OCI-LY3 (cell line): ENCODE data around the gene CRB2.

ENCODE experiments used
- H2AFZ ChIP-seq: fragments of 200-600, 300-600 bp; shearing (Covaris generic); 2 replicates; pipeline ENCODE4 v1.6.0; 2014; ENCODE audit warnings: antibody characterized with exemption, low read depth, low read length
- H3K27ac ChIP-seq: fragments of 200-600, 300-600 bp; sonication (generic); 2 replicates; pipeline ENCODE4 v1.5.1; 2014; ENCODE audit warnings: mild to moderate bottlenecking, low read length, moderate library complexity, mixed read lengths
- H3K27me3 ChIP-seq: fragments of 200-600, 300-600 bp; sonication (generic); 2 replicates; pipeline ENCODE4 v1.6.1; 2014; ENCODE audit warnings: low read depth, low read length, mixed read lengths
- H3K36me3 ChIP-seq: fragments of 200-600, 300-600 bp; sonication (generic); replicated peaks from 2 replicates; pipeline ENCODE3; 2014; ENCODE audit warnings: low read depth, low read length, mixed read lengths
- H3K4me1 ChIP-seq: fragments of 300-600, 200-600 bp; sonication (generic); 2 replicates; pipeline ENCODE4 v1.6.1; 2014; ENCODE audit warnings: low read length, mixed read lengths
- H3K4me2 ChIP-seq: fragments of 200-600, 300-600 bp; sonication (generic); 2 replicates; pipeline ENCODE4 v1.6.1; 2014; ENCODE audit warnings: low read length, mixed read lengths
- H3K4me3 ChIP-seq: fragments of 300-600, 200-600 bp; sonication (generic); 2 replicates; pipeline ENCODE4 v1.5.1; 2014; ENCODE audit warnings: antibody characterized with exemption, mild to moderate bottlenecking, low read length, moderate library complexity
- H3K79me2 ChIP-seq: fragments of 300-600, 200-600 bp; shearing (Covaris generic); 2 replicates; pipeline ENCODE4 v1.6.1; 2014; ENCODE audit warnings: mild to moderate bottlenecking, low read length, mixed read lengths
- H3K9ac ChIP-seq: fragments of 300-600, 200-600 bp; shearing (Covaris generic); 2 replicates; pipeline ENCODE4 v1.6.0; 2014; ENCODE audit warnings: mild to moderate bottlenecking, low read length, moderate library complexity
- H3K9me3 ChIP-seq: fragments of 200-600, 300-600 bp; shearing (Covaris generic); 2 replicates; pipeline ENCODE4 v1.6.1; 2014; ENCODE audit warnings: low read length, mixed read lengths; ENCODE audit not compliant: insufficient read depth
- H4K20me1 ChIP-seq: fragments of 200-600, 300-600 bp; sonication (generic); 2 replicates; pipeline ENCODE4 v1.6.1; 2016; ENCODE audit warnings: low read length, mixed read lengths; ENCODE audit not compliant: insufficient read depth
- CTCF ChIP-seq: fragments of 200-600, 300-600 bp; sonication (generic); IDR thresholded peaks from 2 replicates; pipeline ENCODE4 v1.5.1; 2014; ENCODE audit warnings: antibody characterized with exemption, low read length, low read depth
- EZH2phosphoT487 ChIP-seq: fragments of 200-600 bp; shearing (Covaris generic); IDR thresholded peaks from 2 replicates; pipeline ENCODE4 v1.6.1; 2018; ENCODE audit warnings: antibody characterized with exemption, mixed run types, low read depth

The CRB2 gene

GRCh38 chr9:123416176-123416575 is 60.2 kb downstream of the CRB2 start:
- no peak overlapping the region for H2AFZ ChIP-seq
- H3K9ac ChIP-seq: no peak overlapping the region
- no peak overlapping the region for H3K27ac ChIP-seq
- H4K20me1 ChIP-seq: no peaks in the 10 kb centered on the region
- no peak overlapping the region for H3K4me2 ChIP-seq
- H3K4me3 ChIP-seq: no peak overlapping the region
- no peaks in the 10 kb centered on the region for H3K4me1 ChIP-seq
- peaks cover 5% of the 10 kb centered on the region for H3K36me3 ChIP-seq
- no peaks in the 10 kb centered on the region for H3K9me3 ChIP-seq
- H3K27me3 ChIP-seq: no peaks in the 10 kb centered on the region
- TF ChIP-seq EZH2phosphoT487: no peak
- TF ChIP-seq CTCF: no peak
- H3K79me2 ChIP-seq: no peaks in the 10 kb centered on the region

GRCh38 chr9:123417289-123418051 is 61.5 kb downstream of the CRB2 start:
- H3K4me3 ChIP-seq: no peak overlapping the region
- no peaks in the 10 kb centered on the region for H3K79me2 ChIP-seq
- H3K4me2 ChIP-seq: no peak overlapping the region
- H3K9ac ChIP-seq: no peak overlapping the region
- no peak overlapping the region for H3K27ac ChIP-seq
- H3K36me3 ChIP-seq: peaks cover 9% of the 10 kb centered on the region
- H3K4me1 ChIP-seq: no peaks in the 10 kb centered on the region
- no peaks in the 10 kb centered on the region for H3K9me3 ChIP-seq
- H3K27me3 ChIP-seq: no peaks in the 10 kb centered on the region
- H2AFZ ChIP-seq: no peak overlapping the region
- no peaks in the 10 kb centered on the region for H4K20me1 ChIP-seq
- no peak for TF ChIP-seq EZH2phosphoT487
- TF ChIP-seq CTCF: peak; percentile 16; the same call in 1 of the 2 replicates

GRCh38 chr9:123418052-123418430 is 62.0 kb downstream of the CRB2 start:
- Histone ChIP-seq H2AFZ (no peak overlapping the region), H3K79me2 (no peaks in the 10 kb centered on the region), H3K9ac (no peak overlapping the region), H3K4me2 (no peak overlapping the region), H3K9me3 (no peaks in the 10 kb centered on the region), H3K27ac (no peak overlapping the region), H3K27me3 (no peaks in the 10 kb centered on the region), H4K20me1 (no peaks in the 10 kb centered on the region), H3K4me1 (no peaks in the 10 kb centered on the region), H3K4me3 (no peak overlapping the region), H3K36me3 (peaks cover 11% of the 10 kb centered on the region)
- TF ChIP-seq CTCF: no peak
- no peak for TF ChIP-seq EZH2phosphoT487

- Histone ChIP-seq H3K4me1 (no peaks in the 10 kb centered on the region), H3K36me3 (peaks cover 11% of the 10 kb centered on the region), H4K20me1 (no peaks in the 10 kb centered on the region), H3K4me2 (no peak overlapping the region), H3K9me3 (no peaks in the 10 kb centered on the region), H3K9ac (no peak overlapping the region), H3K4me3 (no peak overlapping the region), H3K79me2 (no peaks in the 10 kb centered on the region), H3K27ac (no peak overlapping the region), H2AFZ (no peak overlapping the region), H3K27me3 (no peaks in the 10 kb centered on the region)
- TF ChIP-seq EZH2phosphoT487 (no peak), CTCF (no peak)
Observed at GRCh38 chr9:123418506-123418905, 62.5 kb downstream of the CRB2 start.
